Keratinocyte (primary cell): ENCODE measurements around the gene CRIM1. TPM values are rescaled to one million over a fixed set of nuclear protein-coding genes. Genes with fewer than 3 reads are reported as not detected.
A peak's percentile ranks its signal among the peaks of the same experiment; 100 is the strongest.

ENCODE experiments used
- DNase-seq: peaks from one replicate; pipeline ENCODE4 v3.0.0-alpha.2; 2011; ENCODE audit warnings: low read depth, missing footprints, low spot score
- FAIRE-seq: peaks from 2 replicates; lab custom pipeline; 2011; peaks lifted over from hg19 to GRCh38; lab: Jason Lieb, UNC
- H2AFZ ChIP-seq: 2 replicates; pipeline ENCODE4 v1.6.0; 2012; ENCODE audit warnings: low read length, control low read depth, inconsistent platforms; ENCODE audit not compliant: control insufficient read depth
- H3K27ac ChIP-seq: 2 replicates; pipeline ENCODE4 v1.5.1; 2011; ENCODE audit warnings: low read length; ENCODE audit not compliant: control insufficient read depth, insufficient read depth
- H3K27me3 ChIP-seq: 3 replicates; pipeline ENCODE4 v1.6.0; 2011; ENCODE audit warnings: low read length; ENCODE audit not compliant: control insufficient read depth, insufficient read depth; ENCODE audit errors: extremely low read depth
- H3K36me3 ChIP-seq, 2 experiments: 2 replicates in 1 of 2; 3 replicates in 1 of 2; pipeline ENCODE4 v1.5.1; 2011; ENCODE audit warnings: low read length in 2 of 2, mild to moderate bottlenecking in 1 of 2; ENCODE audit not compliant: control insufficient read depth in 2 of 2, insufficient read depth in 2 of 2; ENCODE audit errors: extremely low read depth in 1 of 2
- H3K4me1 ChIP-seq: 3 replicates; pipeline ENCODE4 v1.5.1; 2011; ENCODE audit warnings: low read length; ENCODE audit not compliant: control insufficient read depth, insufficient read depth; ENCODE audit errors: extremely low read depth
- H3K4me2 ChIP-seq: 3 replicates; pipeline ENCODE4 v1.6.0; 2011; ENCODE audit warnings: low read depth, low read length; ENCODE audit not compliant: control insufficient read depth, insufficient read depth; ENCODE audit errors: extremely low read depth
- H3K4me3 ChIP-seq, 3 experiments: fragments of 200-600 bp in 1 of 3; sonication (generic) in 1 of 3; 2 replicates in 2 of 3; 3 replicates in 1 of 3; pipeline ENCODE4 v1.5.1; 2011 to 2016; ENCODE audit warnings: low read length in 3 of 3, mild to moderate bottlenecking in 3 of 3, control low read depth in 2 of 3, inconsistent platforms in 1 of 3, low read depth in 1 of 3, mixed read lengths in 1 of 3, mixed run types in 1 of 3, moderate library complexity in 1 of 3; ENCODE audit not compliant: control insufficient read depth in 2 of 3, insufficient read depth in 2 of 3; ENCODE audit errors: extremely low read depth in 1 of 3
- H3K79me2 ChIP-seq: 2 replicates; pipeline ENCODE4 v1.6.0; 2012; ENCODE audit warnings: low read length; ENCODE audit not compliant: control insufficient read depth, insufficient read depth
- H3K9ac ChIP-seq: 3 replicates; pipeline ENCODE4 v1.6.0; 2011; ENCODE audit warnings: low read length; ENCODE audit not compliant: control insufficient read depth, insufficient read depth; ENCODE audit errors: extremely low read depth
- H3K9me1 ChIP-seq: 3 replicates; pipeline ENCODE4 v1.6.0; 2011; ENCODE audit warnings: low read length; ENCODE audit not compliant: control insufficient read depth, insufficient read depth; ENCODE audit errors: extremely low read depth
- H3K9me3 ChIP-seq: 2 replicates; pipeline ENCODE4 v1.5.1; 2012; ENCODE audit warnings: low read depth, low read length; ENCODE audit not compliant: control insufficient read depth
- H4K20me1 ChIP-seq: 3 replicates; pipeline ENCODE4 v1.6.0; 2011; ENCODE audit warnings: low read length; ENCODE audit not compliant: control insufficient read depth, insufficient read depth; ENCODE audit errors: extremely low read depth
- CTCF ChIP-seq, 3 experiments: IDR thresholded peaks in 1 of 3; conservative IDR thresholded peaks in 1 of 3; optimal IDR thresholded peaks in 1 of 3; 2 replicates in 2 of 3; 3 replicates in 1 of 3; pipeline versions ENCODE3 to v1.5.1; 2011; ENCODE audit warnings: low read length in 3 of 3, mild to moderate bottlenecking in 3 of 3, moderate library complexity in 2 of 3, control low read depth in 1 of 3, inconsistent platforms in 1 of 3; ENCODE audit not compliant: insufficient read depth in 2 of 3; ENCODE audit errors: extremely low read depth in 1 of 3
- EZH2 ChIP-seq: IDR thresholded peaks from one replicate; pipeline ENCODE4 v1.6.1; 2012; ENCODE audit warnings: inconsistent platforms, mild to moderate bottlenecking, low read length, moderate library complexity
- dilution Hi-C: fragments of 300-500 bp; cut with MboI; formaldehyde crosslinking; loops from one replicate; pipeline ENCODE4 v1.7.0; 2020; ENCODE audit warnings: low sequenced_read_pairs; ENCODE audit not compliant: extremely low pct_ligation_motif_present
- polyA plus RNA-seq, 5 experiments: library from polyadenylated mRNA; depleted of rRNA in 3 of 5; stranded (reverse) in 3 of 5; stranded (forward) in 1 of 5; unstranded in 1 of 5; fragments of >200 nt; gene quantifications; 1 replicate in 1 of 5; 2 replicates in 3 of 5; 3 replicates in 1 of 5; pipeline versions ENCODE4 v1.2.1 to v1.2.3, GENCODE V29; 2011 to 2012; ENCODE audit warnings: missing spikeins in 2 of 5, low read depth in 1 of 5, low replicate concordance in 1 of 5

Gene CRIM1
- polyA plus RNA-seq, 1 donor (not counting 4 experiments of a cell fraction or from before 2014, with no cell fraction given) = 98.3 TPM

GRCh38 chr2:36399050-36399449 is 43.5 kb downstream of the CRIM1 start:
- no peak overlapping the region for H3K9ac ChIP-seq
- H3K4me1 ChIP-seq = peaks cover 28% of the 10 kb centered on the region
- FAIRE-seq (no peak), DNase-seq (no peak)
- no peaks in the 10 kb centered on the region for H3K27me3 ChIP-seq
- no peak overlapping the region for H3K4me3 ChIP-seq
- H4K20me1 ChIP-seq = no peaks in the 10 kb centered on the region
- H3K9me1 ChIP-seq = no peaks in the 10 kb centered on the region
- H3K4me2 ChIP-seq = no peak overlapping the region
- TF ChIP-seq CTCF (optimal IDR thresholded peaks at IDR 0.05 in 1 of 3, IDR thresholded peaks at IDR 0.05 in 1 of 3, conservative IDR thresholded peaks at IDR 0.05 in 1 of 3; ENCODE audit: extremely low read depth in 1 of 3, insufficient read depth in 2 of 3, low read length in 3 of 3) = no peak
- H3K9me3 ChIP-seq = no peaks in the 10 kb centered on the region
- peaks cover 7% of the 10 kb centered on the region in 2 experiments for H3K36me3 ChIP-seq
- peaks cover 81% of the 10 kb centered on the region for H3K79me2 ChIP-seq
- no peak overlapping the region for H3K27ac ChIP-seq
- H2AFZ ChIP-seq = no peak overlapping the region
- dilution Hi-C loops = no loop called here

GRCh38 chr2:36403675-36404230 is 48.2 kb downstream of the CRIM1 start:
- Histone ChIP-seq H3K27me3 (no peaks in the 10 kb centered on the region), H3K4me3 (peak overlapping the region in 2 of 3 experiments; percentile 16 to 63), H3K36me3 (peaks cover 8 to 11% of the 10 kb centered on the region in 2 experiments), H4K20me1 (no peaks in the 10 kb centered on the region), H3K27ac (peak overlapping the region; percentile 62), H2AFZ (no peak overlapping the region), H3K4me2 (peak overlapping the region; percentile 83), H3K4me1 (peaks cover 49% of the 10 kb centered on the region), H3K9me3 (no peaks in the 10 kb centered on the region), H3K9ac (peak overlapping the region; percentile 17), H3K79me2 (peaks cover 84% of the 10 kb centered on the region), H3K9me1 (no peaks in the 10 kb centered on the region)
- TF ChIP-seq EZH2 (no peak), CTCF (optimal IDR thresholded peaks at IDR 0.05 in 1 of 3, IDR thresholded peaks at IDR 0.05 in 1 of 3, conservative IDR thresholded peaks at IDR 0.05 in 1 of 3; ENCODE audit: extremely low read depth in 1 of 3, insufficient read depth in 2 of 3, low read length in 3 of 3) (no peak)
- dilution Hi-C loops = no loop called here
- peak; percentile 77 for DNase-seq
- FAIRE-seq = peak; percentile 76
